A549 (cell line): ENCODE results near the gene NEGR1. TPM values are rescaled to one million over a fixed set of nuclear protein-coding genes. Genes with fewer than 3 reads are reported as not detected.
A peak's percentile ranks its signal among the peaks of the same experiment; 100 is the strongest.

Experiments
- ATAC-seq, 2 experiments: fragments of 200-7000 bp in 1 of 2; fragments of >200 bp in 1 of 2; cut with Nextera tagmentation in 1 of 2; cut with Tn5 transposase in 1 of 2; 3 replicates each; pipeline versions ENCODE4 v1.8.0 to v1.9.1; 2018 to 2020; ENCODE audit warnings: mild to moderate bottlenecking in 1 of 2, moderate library complexity in 1 of 2
- CTCF ChIA-PET: fragments of 300-600 bp; sonication (Branson Sonifier 250); formaldehyde crosslinking; extraction: SDS; loops from one replicate; lab custom pipeline; 2021; ENCODE audit warnings: antibody characterized with exemption, inconsistent platforms; lab: Yijun Ruan, JAX
- POLR2A ChIA-PET: fragments of 350-600 bp; formaldehyde crosslinking; extraction: SDS; loops from one replicate; lab custom pipeline; 2021; ENCODE audit warnings: antibody characterized with exemption, inconsistent platforms; lab: Yijun Ruan, JAX
- DNase-seq, 2 experiments: peaks; one replicate each; pipeline versions ENCODE4 v3.0.0 to v3.0.0-alpha.2; 2011 to 2016; ENCODE audit warnings: low read depth in 1 of 2, low spot score in 1 of 2
- FAIRE-seq: peaks from 2 replicates; lab custom pipeline; 2011; peaks lifted over from hg19 to GRCh38; lab: Jason Lieb, UNC
- H3K27ac ChIP-seq, 2 experiments: fragments of >200 bp; sonication (Bioruptor Twin); formaldehyde crosslinking; 3 replicates each; pipeline ENCODE4 v1.5.1; 2016 to 2017
- H3K4me1 ChIP-seq: fragments of >200 bp; sonication (Bioruptor Twin); formaldehyde crosslinking; 3 replicates; pipeline ENCODE4 v1.6.1; 2016
- H3K4me2 ChIP-seq: fragments of >200 bp; sonication (Bioruptor Twin); formaldehyde crosslinking; 3 replicates; pipeline ENCODE4 v1.6.1; 2016
- H3K4me3 ChIP-seq: fragments of >200 bp; sonication (Bioruptor Twin); formaldehyde crosslinking; 3 replicates; pipeline ENCODE4 v1.5.1; 2016
- H3K9me3 ChIP-seq: fragments of >200 bp; sonication (Bioruptor Twin); formaldehyde crosslinking; 3 replicates; pipeline ENCODE4 v1.6.1; 2016
- CBX2 ChIP-seq: fragments of 200-600 bp; sonication (generic); IDR thresholded peaks from 2 replicates; pipeline ENCODE4 v1.6.1; 2016; ENCODE audit warnings: low read depth, mild to moderate bottlenecking, borderline replicate concordance
- EHF ChIP-seq: fragments of 250-450 bp; sonication (Bioruptor Pico); IDR thresholded peaks from 2 replicates; pipeline ENCODE4 v1.5.0; 2020; ENCODE audit warnings: mild to moderate bottlenecking
- ELK1 ChIP-seq: fragments of 150-350 bp; IDR thresholded peaks from 2 replicates; pipeline ENCODE4 v1.6.1; 2014; ENCODE audit warnings: low read depth, mild to moderate bottlenecking, low read length
- FOXS1 ChIP-seq: fragments of 250-450 bp; sonication (Bioruptor Pico); IDR thresholded peaks from 2 replicates; pipeline ENCODE4 v1.5.0; 2020; ENCODE audit warnings: mild to moderate bottlenecking, moderate library complexity
- HDAC2 ChIP-seq: fragments of 200-600 bp; sonication (generic); IDR thresholded peaks from 2 replicates; pipeline ENCODE4 v1.6.1; 2016
- JUN ChIP-seq, 2 experiments: fragments of >200 bp; sonication (Bioruptor Twin); formaldehyde crosslinking; IDR thresholded peaks; 2 replicates in 1 of 2; 3 replicates in 1 of 2; pipeline ENCODE4 v1.6.1; 2016 to 2017
- JUNB ChIP-seq: fragments of >200 bp; sonication (Bioruptor Twin); formaldehyde crosslinking; IDR thresholded peaks from 2 replicates; pipeline ENCODE4 v1.6.1; 2016
- KDM1A ChIP-seq: fragments of 200-600 bp; sonication (generic); IDR thresholded peaks from 2 replicates; pipeline ENCODE4 v1.6.1; 2016; ENCODE audit warnings: low read depth, mild to moderate bottlenecking
- MAFK ChIP-seq: fragments of 450-650 bp; IDR thresholded peaks from 2 replicates; pipeline ENCODE4 v1.6.1; 2014; ENCODE audit not compliant: partially characterized antibody
- MAX ChIP-seq: IDR thresholded peaks from 2 replicates; pipeline ENCODE4 v1.6.1; 2012
- MYC ChIP-seq: IDR thresholded peaks from 2 replicates; pipeline ENCODE4 v1.6.1; 2012; ENCODE audit warnings: mild to moderate bottlenecking, inconsistent platforms, low read length, improper control_type of control experiment, borderline replicate concordance
- NFE2L2 ChIP-seq: fragments of 150-350 bp; conservative IDR thresholded peaks from 2 replicates; pipeline ENCODE4 v1.6.1; 2014; ENCODE audit warnings: low read length
- NPAS2 ChIP-seq: fragments of 250-450 bp; sonication (Bioruptor Pico); IDR thresholded peaks from 2 replicates; pipeline ENCODE4 v1.8.0; 2022; ENCODE audit warnings: mild to moderate bottlenecking, moderate library complexity, borderline replicate concordance
- POLR2AphosphoS2 ChIP-seq: conservative IDR thresholded peaks from 2 replicates; pipeline ENCODE4 v1.6.1; 2012; ENCODE audit warnings: low read length, improper control_type of control experiment, inconsistent platforms
- SREBF2 ChIP-seq: fragments of 450-650 bp; IDR thresholded peaks from 2 replicates; pipeline ENCODE4 v1.6.1; 2014; ENCODE audit warnings: mild to moderate bottlenecking, moderate library complexity
- TFCP2L1 ChIP-seq: fragments of 250-450 bp; sonication (Bioruptor Pico); IDR thresholded peaks from 2 replicates; pipeline ENCODE4 v1.5.0; 2021; ENCODE audit warnings: mild to moderate bottlenecking
- ZC3H11A ChIP-seq: fragments of 450-650 bp; IDR thresholded peaks from 2 replicates; pipeline ENCODE4 v1.6.1; 2014; ENCODE audit warnings: antibody characterized with exemption, mild to moderate bottlenecking
- ZFP36 ChIP-seq: fragments of 450-650 bp; IDR thresholded peaks from 2 replicates; pipeline ENCODE4 v1.6.1; 2014; ENCODE audit warnings: borderline replicate concordance; ENCODE audit not compliant: partially characterized antibody
- ZNF302 ChIP-seq: fragments of 250-450 bp; sonication (Bioruptor Pico); IDR thresholded peaks from 2 replicates; pipeline ENCODE4 v1.9.0; 2021; ENCODE audit warnings: inconsistent platforms, mild to moderate bottlenecking, moderate library complexity
- ZSCAN20 ChIP-seq: fragments of 250-450 bp; sonication (Bioruptor Pico); IDR thresholded peaks from 2 replicates; pipeline ENCODE4 v1.8.0; 2022; ENCODE audit warnings: mild to moderate bottlenecking, moderate library complexity
- WGBS: methylation state at CpG from one replicate; pipeline ENCODE4 v1.1.6; 2017; ENCODE audit errors: missing lambda C conversion rate; 5-methylcytosine and 5-hydroxymethylcytosine counted together
- polyA plus RNA-seq, 4 experiments: library from polyadenylated mRNA; depleted of rRNA in 3 of 4; stranded (reverse); fragments of >200 nt; fragmentation: RNase III in 1 of 4; extraction: RNeasy Plus Mini Kit Qiagen cat#74134 plus additional on column Dnase treatment in 1 of 4; gene quantifications; 2 replicates in 3 of 4; 3 replicates in 1 of 4; pipeline ENCODE4 v1.2.3, GENCODE V29; 2011 to 2017
- TF ChIP-seq, protein P1 (sequence below): fragments of 200-600 bp; sonication (generic); IDR thresholded peaks from 2 replicates; pipeline ENCODE4 v1.6.1; 2016; ENCODE audit warnings: antibody characterized with exemption, mild to moderate bottlenecking, moderate library complexity

NEGR1 gene
- polyA plus RNA-seq, 2 of the 4 experiments (the other 2 are of a cell fraction): not detected

DNA sequence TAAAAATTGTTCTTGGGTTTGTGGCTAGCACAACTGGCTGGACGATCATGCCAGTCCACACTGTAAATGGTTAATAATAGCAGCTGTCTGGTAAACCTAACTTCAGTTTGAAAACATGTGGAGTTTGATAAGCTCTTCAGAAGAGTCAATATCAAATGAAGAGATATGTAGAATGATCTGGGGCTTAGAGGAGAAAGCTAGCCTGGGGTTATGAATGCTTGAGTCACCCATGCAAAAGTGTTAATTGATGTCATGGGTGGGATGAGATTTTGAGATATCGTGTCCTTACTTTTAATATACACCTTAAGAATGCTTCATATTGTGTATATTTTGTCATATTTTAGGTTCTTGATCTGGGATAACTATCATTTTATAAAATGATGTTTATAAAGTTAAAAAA, 646.8 kb downstream of the NEGR1 start:
- WGBS: 4% methylated on average over 2 of the region's 2 CpGs
- no peak overlapping the region for H3K27ac ChIP-seq
- no peak for FAIRE-seq
- no peaks in the 10 kb centered on the region for H3K9me3 ChIP-seq
- CTCF ChIA-PET: no interaction called here
- H3K4me1 ChIP-seq: no peaks in the 10 kb centered on the region
- no peak for TF ChIP-seq JUNB
- TF ChIP-seq JUN (IDR thresholded peaks at IDR 0.05): no peak
- TF ChIP-seq TFCP2L1 (CRISPR knock-in tag): no peak
- TF ChIP-seq SREBF2: no peak
- TF ChIP-seq ELK1: no peak
- TF ChIP-seq HDAC2: no peak
- no peak for TF ChIP-seq EHF (CRISPR knock-in tag)
- no peak for TF ChIP-seq FOXS1 (CRISPR knock-in tag)
- no peak for TF ChIP-seq ZSCAN20 (CRISPR knock-in tag)
- TF ChIP-seq, all 56 proteins: peak for 0
- H3K4me3 ChIP-seq: no peak overlapping the region
- POLR2A ChIA-PET: no interaction called here
- ATAC-seq (no peak), DNase-seq (no peak)
- H3K4me2 ChIP-seq: no peak overlapping the region

DNA sequence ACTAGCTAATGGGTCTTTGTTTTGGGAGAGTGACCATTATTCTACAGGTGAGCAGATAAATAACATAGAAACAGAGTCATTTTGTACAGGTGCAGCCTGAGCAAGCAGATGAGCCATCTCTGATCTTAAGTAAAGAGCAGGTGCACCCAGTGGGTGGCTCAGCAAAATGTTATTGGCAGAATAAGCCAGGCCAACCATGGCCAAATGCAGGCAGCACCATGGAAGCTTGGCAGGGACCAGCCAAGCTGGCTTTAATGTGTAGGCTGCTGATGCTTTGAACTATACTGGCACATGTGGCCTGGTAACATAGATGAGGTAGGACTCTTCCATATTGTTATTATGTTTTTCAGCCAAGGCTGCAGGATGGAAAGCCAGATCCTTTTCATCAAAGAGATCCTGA, 648.2 kb downstream of the NEGR1 start:
- no peak for TF ChIP-seq ZNF302 (CRISPR knock-in tag)
- no peak for TF ChIP-seq KDM1A
- TF ChIP-seq MAX: no peak
- no peak for TF ChIP-seq MYC
- no peak for TF ChIP-seq NPAS2 (CRISPR knock-in tag)
- TF ChIP-seq SREBF2: no peak
- no peak for FAIRE-seq
- H3K9me3 ChIP-seq: no peaks in the 10 kb centered on the region
- no peak overlapping the region for H3K4me3 ChIP-seq
- DNase-seq: no peak
- ATAC-seq: no peak
- ChIA-PET POLR2A (no interaction called here), CTCF (no interaction called here)
- H3K4me1 ChIP-seq: no peaks in the 10 kb centered on the region
- H3K27ac ChIP-seq: no peak overlapping the region
- no peak overlapping the region for H3K4me2 ChIP-seq

DNA sequence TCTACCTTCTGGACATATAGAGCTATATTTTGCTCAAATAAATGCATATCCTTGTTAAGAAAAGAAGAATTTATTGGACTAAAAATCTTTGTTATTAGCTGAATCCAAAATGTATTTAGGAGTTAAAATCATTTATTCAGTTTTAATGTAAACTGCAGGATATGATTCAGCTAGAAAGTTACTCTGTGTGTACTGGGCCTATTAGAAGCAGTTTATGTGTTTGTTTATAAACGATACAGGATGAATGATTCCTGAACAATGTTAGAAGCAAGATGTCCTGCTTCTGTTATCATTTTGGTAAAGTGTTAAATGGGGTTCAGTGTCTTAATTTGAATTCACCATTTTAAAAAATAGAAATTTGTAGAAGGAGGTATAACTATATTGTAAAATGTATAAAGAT, 652.3 kb downstream of the NEGR1 start:
- ATAC-seq (no peak), FAIRE-seq (no peak), DNase-seq (no peak)
- ChIA-PET POLR2A (no interaction called here), CTCF (no interaction called here)
- no peak overlapping the region for H3K4me3 ChIP-seq
- H3K9me3 ChIP-seq: no peaks in the 10 kb centered on the region
- TF ChIP-seq CBX2: no peak
- no peak for TF ChIP-seq ZFP36
- no peak for TF ChIP-seq POLR2AphosphoS2
- TF ChIP-seq MAX: no peak
- no peak overlapping the region for H3K27ac ChIP-seq
- 0% methylated on average over 1 of the region's 1 CpG for WGBS
- no peaks in the 10 kb centered on the region for H3K4me1 ChIP-seq
- H3K4me2 ChIP-seq: no peak overlapping the region

- H3K27ac ChIP-seq: no peak overlapping the region
- CTCF ChIA-PET: no interaction called here
- H3K9me3 ChIP-seq: no peaks in the 10 kb centered on the region
- H3K4me3 ChIP-seq: no peak overlapping the region
- H3K4me1 ChIP-seq: no peaks in the 10 kb centered on the region
- TF ChIP-seq JUNB (no peak), MAFK (peak; percentile 29)
- POLR2A ChIA-PET: no interaction called here
- FAIRE-seq (no peak), ATAC-seq (no peak), DNase-seq (no peak)
- no peak overlapping the region for H3K4me2 ChIP-seq
Measured at GRCh38 chr1:71625004-71625403, 657.3 kb downstream of the NEGR1 start.

GRCh38 chr1:71623888-71624287, 658.5 kb downstream of the NEGR1 start:
- H3K27ac ChIP-seq: no peak overlapping the region
- ChIA-PET CTCF (no interaction called here), POLR2A (no interaction called here)
- no peak overlapping the region for H3K4me3 ChIP-seq
- 9% methylated on average over 1 of the region's 1 CpG for WGBS
- ATAC-seq (no peak), FAIRE-seq (no peak), DNase-seq (no peak)
- H3K4me2 ChIP-seq: no peak overlapping the region
- TF ChIP-seq, protein P1, sequence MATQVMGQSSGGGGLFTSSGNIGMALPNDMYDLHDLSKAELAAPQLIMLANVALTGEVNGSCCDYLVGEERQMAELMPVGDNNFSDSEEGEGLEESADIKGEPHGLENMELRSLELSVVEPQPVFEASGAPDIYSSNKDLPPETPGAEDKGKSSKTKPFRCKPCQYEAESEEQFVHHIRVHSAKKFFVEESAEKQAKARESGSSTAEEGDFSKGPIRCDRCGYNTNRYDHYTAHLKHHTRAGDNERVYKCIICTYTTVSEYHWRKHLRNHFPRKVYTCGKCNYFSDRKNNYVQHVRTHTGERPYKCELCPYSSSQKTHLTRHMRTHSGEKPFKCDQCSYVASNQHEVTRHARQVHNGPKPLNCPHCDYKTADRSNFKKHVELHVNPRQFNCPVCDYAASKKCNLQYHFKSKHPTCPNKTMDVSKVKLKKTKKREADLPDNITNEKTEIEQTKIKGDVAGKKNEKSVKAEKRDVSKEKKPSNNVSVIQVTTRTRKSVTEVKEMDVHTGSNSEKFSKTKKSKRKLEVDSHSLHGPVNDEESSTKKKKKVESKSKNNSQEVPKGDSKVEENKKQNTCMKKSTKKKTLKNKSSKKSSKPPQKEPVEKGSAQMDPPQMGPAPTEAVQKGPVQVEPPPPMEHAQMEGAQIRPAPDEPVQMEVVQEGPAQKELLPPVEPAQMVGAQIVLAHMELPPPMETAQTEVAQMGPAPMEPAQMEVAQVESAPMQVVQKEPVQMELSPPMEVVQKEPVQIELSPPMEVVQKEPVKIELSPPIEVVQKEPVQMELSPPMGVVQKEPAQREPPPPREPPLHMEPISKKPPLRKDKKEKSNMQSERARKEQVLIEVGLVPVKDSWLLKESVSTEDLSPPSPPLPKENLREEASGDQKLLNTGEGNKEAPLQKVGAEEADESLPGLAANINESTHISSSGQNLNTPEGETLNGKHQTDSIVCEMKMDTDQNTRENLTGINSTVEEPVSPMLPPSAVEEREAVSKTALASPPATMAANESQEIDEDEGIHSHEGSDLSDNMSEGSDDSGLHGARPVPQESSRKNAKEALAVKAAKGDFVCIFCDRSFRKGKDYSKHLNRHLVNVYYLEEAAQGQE: no peak
- TF ChIP-seq ZC3H11A: no peak
- TF ChIP-seq NFE2L2: no peak
- no peak for TF ChIP-seq ZSCAN20 (CRISPR knock-in tag)
- no peak for TF ChIP-seq NPAS2 (CRISPR knock-in tag)
- no peak for TF ChIP-seq MAX
- H3K9me3 ChIP-seq: no peaks in the 10 kb centered on the region
- H3K4me1 ChIP-seq: no peaks in the 10 kb centered on the region
